Mesenchymal stem cell (in vitro differentiated cells and primary cell): Measurements from ENCODE around the gene MYO10.

Source experiments
- DNase-seq: peaks from one replicate; pipeline ENCODE4 v3.0.0-alpha.2; 2013
- H2AFZ ChIP-seq: one replicate; pipeline ENCODE4 v1.6.1; 2013; ENCODE audit warnings: low read depth, mild to moderate bottlenecking, control low read depth, inconsistent platforms, low read length, moderate library complexity
- H2AK5ac ChIP-seq: 2 replicates; pipeline ENCODE4 v1.6.1; 2013; ENCODE audit warnings: low read length, moderate library complexity, mild to moderate bottlenecking, inconsistent platforms; ENCODE audit not compliant: severe bottlenecking
- H2BK120ac ChIP-seq: one replicate; pipeline ENCODE4 v1.6.1; 2013; ENCODE audit warnings: low read depth, mild to moderate bottlenecking, inconsistent platforms, low read length, moderate library complexity
- H2BK12ac ChIP-seq, 2 experiments: one replicate each; pipeline ENCODE4 v1.6.1; 2013; ENCODE audit warnings: inconsistent platforms in 2 of 2, low read length in 2 of 2, mild to moderate bottlenecking in 2 of 2, moderate library complexity in 2 of 2, control low read depth in 1 of 2
- H2BK15ac ChIP-seq: one replicate; pipeline ENCODE4 v1.6.1; 2013; ENCODE audit warnings: mild to moderate bottlenecking, low read depth, inconsistent platforms; ENCODE audit not compliant: poor library complexity, severe bottlenecking
- H2BK5ac ChIP-seq: 2 replicates; pipeline ENCODE4 v1.6.1; 2013; ENCODE audit warnings: low read depth, mild to moderate bottlenecking, low read length, control low read depth, inconsistent platforms; ENCODE audit not compliant: poor library complexity, severe bottlenecking
- H3K14ac ChIP-seq, 2 experiments: one replicate each; pipeline ENCODE4 v1.6.1; 2013; ENCODE audit warnings: inconsistent platforms in 2 of 2, low read length in 2 of 2, control low read depth in 1 of 2, mild to moderate bottlenecking in 1 of 2, moderate library complexity in 1 of 2
- H3K18ac ChIP-seq, 2 experiments: one replicate each; pipeline ENCODE4 v1.6.1; 2013; ENCODE audit warnings: inconsistent platforms in 2 of 2, low read length in 2 of 2, control low read depth in 1 of 2, low read depth in 1 of 2, mild to moderate bottlenecking in 1 of 2
- H3K23ac ChIP-seq, 2 experiments: one replicate each; pipeline ENCODE4 v1.6.1; 2013; ENCODE audit warnings: inconsistent platforms in 2 of 2, low read length in 2 of 2, mild to moderate bottlenecking in 2 of 2, moderate library complexity in 2 of 2, control low read depth in 1 of 2
- H3K27ac ChIP-seq: 2 replicates; pipeline ENCODE4 v1.5.1; 2013; ENCODE audit warnings: mild to moderate bottlenecking, moderate library complexity, low read length, control low read depth, inconsistent platforms; ENCODE audit not compliant: poor library complexity, severe bottlenecking
- H3K27me3 ChIP-seq, 2 experiments: 2 replicates each; pipeline versions ENCODE4 v1.6.1 to v1.7.0; 2013; ENCODE audit warnings: low read length in 2 of 2, mild to moderate bottlenecking in 2 of 2, moderate library complexity in 2 of 2, control low read depth in 1 of 2, inconsistent platforms in 1 of 2; ENCODE audit not compliant: control insufficient read depth in 1 of 2, insufficient read depth in 1 of 2
- H3K36me3 ChIP-seq, 2 experiments: 2 replicates each; pipeline versions ENCODE4 v1.6.1 to v1.7.0; 2013; ENCODE audit warnings: low read length in 2 of 2, control low read depth in 1 of 2, inconsistent platforms in 1 of 2, low read depth in 1 of 2, mild to moderate bottlenecking in 1 of 2; ENCODE audit not compliant: insufficient read depth in 2 of 2, control insufficient read depth in 1 of 2
- H3K4ac ChIP-seq, 2 experiments: one replicate each; pipeline ENCODE4 v1.6.1; 2013; ENCODE audit warnings: inconsistent platforms in 2 of 2, low read length in 2 of 2, mild to moderate bottlenecking in 2 of 2, moderate library complexity in 2 of 2, control low read depth in 1 of 2, low read depth in 1 of 2
- H3K4me1 ChIP-seq: 2 replicates; pipeline ENCODE4 v1.6.1; 2013; ENCODE audit warnings: low read depth, low read length, control low read depth; ENCODE audit not compliant: control insufficient read depth, insufficient read depth
- H3K4me2 ChIP-seq: 2 replicates; pipeline ENCODE4 v1.6.1; 2013; ENCODE audit warnings: low read length, mild to moderate bottlenecking, inconsistent platforms; ENCODE audit not compliant: poor library complexity, severe bottlenecking
- H3K4me3 ChIP-seq, 2 experiments: 2 replicates each; pipeline versions ENCODE4 v1.5.1 to v1.7.0; 2013; ENCODE audit warnings: low read length in 2 of 2, mild to moderate bottlenecking in 2 of 2, control low read depth in 1 of 2, low read depth in 1 of 2; ENCODE audit not compliant: insufficient read depth in 1 of 2
- H3K79me1 ChIP-seq: replicated peaks from 2 replicates; pipeline ENCODE4 v1.6.1; 2013; ENCODE audit warnings: mild to moderate bottlenecking, control low read depth, low read length, inconsistent platforms; ENCODE audit not compliant: poor library complexity, severe bottlenecking
- H3K9ac ChIP-seq: 2 replicates; pipeline ENCODE4 v1.7.0; 2013; ENCODE audit warnings: mild to moderate bottlenecking, low read length, moderate library complexity
- H3K9me3 ChIP-seq: 2 replicates; pipeline ENCODE4 v1.7.0; 2013; ENCODE audit warnings: mild to moderate bottlenecking, low read length; ENCODE audit not compliant: control insufficient read depth
- H4K8ac ChIP-seq: one replicate; pipeline ENCODE4 v1.6.1; 2013; ENCODE audit warnings: inconsistent platforms, mild to moderate bottlenecking, low read length, moderate library complexity
- H4K91ac ChIP-seq: one replicate; pipeline ENCODE4 v1.6.1; 2013; ENCODE audit warnings: mild to moderate bottlenecking, low read length, inconsistent platforms
- WGBS: methylation state at CpG from one replicate; pipeline ENCODE4 v1.1.7; 2013; ENCODE audit warnings: mixed read lengths; 5-methylcytosine and 5-hydroxymethylcytosine counted together

MYO10 gene

DNA sequence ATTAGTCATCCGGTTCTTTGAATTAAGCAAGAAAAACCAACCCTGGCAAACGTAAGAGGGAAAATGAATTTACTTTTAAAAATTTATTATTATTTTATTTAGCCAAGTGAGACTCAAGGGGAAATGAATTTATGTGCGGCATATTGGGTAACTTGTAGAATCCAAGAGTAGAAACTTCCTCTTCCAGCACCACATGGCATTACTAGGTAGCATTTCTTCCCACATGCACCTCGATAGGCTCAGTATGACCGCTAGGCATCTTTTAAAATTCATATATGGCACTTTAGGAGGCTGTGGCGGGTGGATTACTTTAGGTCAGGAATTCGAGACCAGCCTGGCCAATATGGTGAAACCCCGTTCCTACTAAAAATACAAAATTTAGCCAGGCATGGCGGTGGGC is 17.6 kb upstream of the MYO10 start:
- H3K4me2 ChIP-seq, result no peak overlapping the region

DNA sequence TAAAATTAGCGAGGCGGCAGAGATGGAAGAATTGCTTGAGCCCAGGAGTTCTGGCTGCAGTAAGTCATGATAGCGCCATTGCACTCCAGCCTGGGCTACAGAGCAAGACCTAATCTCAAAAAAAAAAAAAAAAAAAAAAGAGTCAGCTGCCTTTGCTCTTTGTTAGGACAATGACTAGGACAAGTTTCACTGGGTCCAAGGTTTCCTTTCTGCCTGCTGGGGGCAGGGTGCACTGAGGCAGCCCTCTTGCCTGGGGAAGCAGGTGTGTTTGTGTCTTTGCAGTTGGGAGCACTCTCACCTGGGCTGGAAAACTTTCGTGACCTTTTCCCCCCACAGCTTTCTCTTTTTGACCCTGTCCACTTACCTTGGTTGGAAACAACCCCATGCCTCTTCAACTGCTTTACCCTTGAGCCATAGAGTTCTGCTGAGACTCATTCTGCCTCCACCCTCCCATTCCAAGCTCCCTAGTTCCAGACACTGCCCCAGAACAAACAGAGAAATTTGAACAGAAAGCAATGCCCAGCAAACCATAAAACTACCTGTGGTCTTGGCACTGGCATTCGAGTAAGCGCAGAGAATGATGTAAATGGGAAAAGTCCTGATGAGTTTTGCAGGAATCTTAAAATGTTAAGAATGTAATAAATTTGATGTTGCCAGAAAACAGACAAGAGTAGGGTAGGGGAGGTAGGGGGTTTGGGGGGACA is 17.0 kb upstream of the MYO10 start:
- H3K4me3 ChIP-seq, result no peak overlapping the region
- H2BK12ac ChIP-seq, result no peak overlapping the region
- no peak overlapping the region for H4K8ac ChIP-seq
- H3K27me3 ChIP-seq, result no peaks in the 10 kb centered on the region
- no peaks in the 10 kb centered on the region for H3K9me3 ChIP-seq
- H3K18ac ChIP-seq, result no peak overlapping the region
- H2AK5ac ChIP-seq, result no peak overlapping the region
- no peak overlapping the region for H2BK120ac ChIP-seq
- no peak overlapping the region for H3K4ac ChIP-seq
- H3K9ac ChIP-seq, result no peak overlapping the region
- no peak for DNase-seq
- H3K79me1 ChIP-seq, result no peaks in the 10 kb centered on the region
- no peak overlapping the region for H2BK15ac ChIP-seq
- no peak overlapping the region for H2BK5ac ChIP-seq
- WGBS, result 95% methylated on average over 6 of the region's 6 CpGs
- H3K23ac ChIP-seq, result no peak overlapping the region
- no peaks in the 10 kb centered on the region for H3K36me3 ChIP-seq
- H2AFZ ChIP-seq, result no peak overlapping the region
- H3K4me1 ChIP-seq, result peaks cover 5% of the 10 kb centered on the region
- no peak overlapping the region for H3K14ac ChIP-seq
- H4K91ac ChIP-seq, result no peak overlapping the region
- H3K27ac ChIP-seq, result no peak overlapping the region
- H3K4me2 ChIP-seq, result no peak overlapping the region

More for the DNA sequence above, 17.6 kb upstream of the MYO10 start:
- Histone ChIP-seq H3K27ac (no peak overlapping the region), H3K27me3 (no peaks in the 10 kb centered on the region), H3K4ac (no peak overlapping the region), H2AFZ (no peak overlapping the region), H4K91ac (no peak overlapping the region), H3K18ac (no peak overlapping the region), H3K9ac (no peak overlapping the region), H2AK5ac (no peak overlapping the region), H3K36me3 (no peaks in the 10 kb centered on the region), H4K8ac (no peak overlapping the region), H3K14ac (no peak overlapping the region), H2BK5ac (no peak overlapping the region), H2BK120ac (no peak overlapping the region), H2BK12ac (peak overlapping the region in 1 of 2 experiments; percentile 54), H3K79me1 (no peaks in the 10 kb centered on the region), H3K9me3 (no peaks in the 10 kb centered on the region), H2BK15ac (no peak overlapping the region), H3K4me3 (no peak overlapping the region), H3K4me1 (peaks cover 8% of the 10 kb centered on the region), H3K23ac (no peak overlapping the region)
- no peak for DNase-seq
- WGBS, result 97% methylated on average over 6 of the region's 9 CpGs

DNA sequence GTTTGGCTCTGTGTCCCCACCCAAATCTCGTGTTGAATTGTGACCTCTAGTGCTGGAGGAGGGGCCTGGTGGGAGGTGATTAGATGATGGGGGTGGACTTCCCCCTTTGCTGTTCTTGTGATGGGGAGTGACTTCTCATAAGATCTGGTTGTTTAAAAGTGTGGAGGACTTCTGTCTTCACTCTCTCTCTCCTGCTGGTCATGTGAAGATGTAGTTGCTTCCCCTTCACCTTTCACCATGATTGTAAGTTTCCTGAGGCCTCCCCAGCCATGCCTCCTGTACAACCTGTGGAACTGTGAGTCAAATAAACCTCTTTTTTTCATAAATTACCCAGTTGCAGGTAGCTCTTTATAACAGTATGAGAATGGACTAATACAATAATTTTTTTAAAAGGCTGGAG is 10.6 kb upstream of the MYO10 start:
- Histone ChIP-seq H3K4me2 (no peak overlapping the region), H3K36me3 (no peaks in the 10 kb centered on the region), H3K4me3 (no peak overlapping the region), H2BK120ac (no peak overlapping the region), H3K14ac (no peak overlapping the region), H3K4ac (no peak overlapping the region), H2BK5ac (no peak overlapping the region), H3K9me3 (peaks cover 10% of the 10 kb centered on the region), H2BK12ac (no peak overlapping the region), H2AFZ (no peak overlapping the region), H3K27me3 (no peaks in the 10 kb centered on the region), H3K27ac (no peak overlapping the region), H3K79me1 (no peaks in the 10 kb centered on the region), H3K18ac (no peak overlapping the region), H2BK15ac (no peak overlapping the region), H2AK5ac (no peak overlapping the region), H3K9ac (no peak overlapping the region), H3K23ac (no peak overlapping the region), H4K91ac (no peak overlapping the region), H4K8ac (no peak overlapping the region), H3K4me1 (no peaks in the 10 kb centered on the region)
- 92% methylated on average over 1 of the region's 1 CpG for WGBS
- no peak for DNase-seq

DNA sequence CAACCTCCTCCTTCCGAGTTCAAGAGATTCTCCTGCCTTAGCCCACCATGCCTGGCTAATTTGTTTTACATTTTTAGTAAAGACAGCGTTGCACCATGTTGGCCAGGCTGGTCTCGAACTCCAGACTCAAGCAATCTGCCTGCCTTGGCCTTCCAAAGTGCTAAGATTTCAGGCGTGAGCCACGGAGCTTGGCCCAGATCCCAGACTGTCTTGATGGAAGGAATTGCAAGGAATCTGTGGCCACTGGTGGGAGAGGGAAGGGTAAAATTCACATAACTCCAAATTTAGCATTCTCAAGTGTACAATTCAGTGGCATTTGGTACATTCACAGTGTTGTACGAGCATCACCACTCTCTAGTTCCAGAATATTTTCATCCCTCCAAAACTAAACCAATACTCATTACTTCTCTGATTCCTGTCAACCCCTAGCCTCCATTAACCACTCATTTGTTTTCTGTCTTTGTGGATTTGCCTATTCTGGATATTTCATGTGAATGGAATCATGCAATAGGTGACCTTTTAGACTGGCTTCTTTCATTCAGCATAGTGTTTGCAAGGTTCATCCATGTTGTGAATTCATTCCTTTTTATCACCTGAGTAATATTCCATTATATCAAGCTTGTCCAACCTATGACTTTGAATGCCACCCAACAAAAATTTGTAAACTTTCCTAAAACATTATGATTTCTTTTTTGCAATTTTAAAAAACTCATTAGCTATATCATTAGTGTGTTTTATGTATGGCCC is 8.9 kb upstream of the MYO10 start:
- Histone ChIP-seq H3K27ac (no peak overlapping the region), H2BK12ac (no peak overlapping the region), H3K9me3 (peaks cover 10% of the 10 kb centered on the region), H3K9ac (no peak overlapping the region), H2BK5ac (no peak overlapping the region), H3K4ac (no peak overlapping the region), H3K79me1 (no peaks in the 10 kb centered on the region), H3K14ac (no peak overlapping the region), H2AFZ (no peak overlapping the region), H3K36me3 (no peaks in the 10 kb centered on the region), H3K4me1 (no peaks in the 10 kb centered on the region), H4K8ac (no peak overlapping the region), H3K18ac (no peak overlapping the region), H3K23ac (no peak overlapping the region), H2BK15ac (no peak overlapping the region), H2AK5ac (no peak overlapping the region), H3K4me2 (no peak overlapping the region), H3K4me3 (no peak overlapping the region), H4K91ac (no peak overlapping the region), H2BK120ac (no peak overlapping the region), H3K27me3 (peaks cover 3 to 5% of the 10 kb centered on the region in 2 experiments)
- WGBS, result 94% methylated on average over 6 of the region's 6 CpGs
- no peak for DNase-seq
